NCI-H2227 treated with DMSO at 0.1 percent for 48 hours (cell line): ENCODE data around the gene OGT.
A peak's percentile ranks its signal among the peaks of the same experiment; 100 is the strongest.
"Not testable (repeated sequence)": the region's sequence is repeated elsewhere in the genome, so short reads cannot be mapped to it uniquely, and the experiment has no call there.

ENCODE experiments used
- DNase-seq: peaks from one replicate; lab custom pipeline; 2025; lab: John Stamatoyannopoulos, UW

Gene OGT

GRCh38 chrX:71532753-71533425, at the start of gene OGT:
Gene OGT, plus strand, starts transcription at chrX:71533104. Its CDS starts 196 bp downstream, at chrX:71533300.
- peak; percentile 99 for DNase-seq

GRCh38 chrX:71487814-71488213, 45.1 kb upstream of the OGT start:
- no peak for DNase-seq

GRCh38 chrX:71489540-71489939, 43.4 kb upstream of the OGT start:
- no peak for DNase-seq

- DNase-seq: peak; percentile 51
Measured at GRCh38 chrX:71492231-71493065, 40.5 kb upstream of the OGT start.

- DNase-seq: no peak
Measured at GRCh38 chrX:71493111-71493613, 39.7 kb upstream of the OGT start.

- not testable (repeated sequence) for DNase-seq
Measured at GRCh38 chrX:71495979-71496378, 36.9 kb upstream of the OGT start.

GRCh38 chrX:71496476-71496875, 36.4 kb upstream of the OGT start:
- no peak for DNase-seq

GRCh38 chrX:71502080-71502479, 30.8 kb upstream of the OGT start:
- DNase-seq: not testable (repeated sequence)

GRCh38 chrX:71504346-71504745, 28.6 kb upstream of the OGT start:
- no peak for DNase-seq

- no peak for DNase-seq
Measured at GRCh38 chrX:71509289-71509688, 23.6 kb upstream of the OGT start.

GRCh38 chrX:71510161-71510560, 22.7 kb upstream of the OGT start:
- DNase-seq: no peak

GRCh38 chrX:71513731-71514130, 19.2 kb upstream of the OGT start:
- not testable (repeated sequence) for DNase-seq

- DNase-seq: no peak
Measured at GRCh38 chrX:71514367-71515037, 18.4 kb upstream of the OGT start.

GRCh38 chrX:71515038-71515396, 17.9 kb upstream of the OGT start:
- DNase-seq: no peak

GRCh38 chrX:71525316-71525715, 7.6 kb upstream of the OGT start:
- DNase-seq: no peak

GRCh38 chrX:71532078-71532752, 689 bp upstream of the OGT start:
- DNase-seq: peak; percentile 27

- no peak for DNase-seq
Measured at GRCh38 chrX:71533516-71533850, 579 bp downstream of the OGT start.

- peak; percentile 68 for DNase-seq
Measured at GRCh38 chrX:71533851-71534561, 1.1 kb downstream of the OGT start.

- DNase-seq: no peak
Measured at GRCh38 chrX:71534773-71535544, 2.1 kb downstream of the OGT start.

- DNase-seq: no peak
Measured at GRCh38 chrX:71536285-71536684, 3.4 kb downstream of the OGT start.

- DNase-seq: no peak
Measured at GRCh38 chrX:71537743-71538142, 4.8 kb downstream of the OGT start.
